HepG2 (cell line): ENCODE measurements around the gene RAP1A. TPM values are rescaled to one million over a fixed set of nuclear protein-coding genes. Genes with fewer than 3 reads are reported as not detected.

Source experiments
- ATM ChIP-seq: fragments of 450-650 bp; IDR thresholded peaks from 2 replicates; pipeline ENCODE4 v1.7.1; 2017; ENCODE audit warnings: mild to moderate bottlenecking, borderline replicate concordance
- CEBPZ ChIP-seq: IDR thresholded peaks from 2 replicates; pipeline ENCODE4 v1.6.1; 2012; ENCODE audit warnings: low read length, improper control_type of control experiment
- ETV5 ChIP-seq: IDR thresholded peaks from 2 replicates; pipeline ENCODE4 v1.6.1; 2018; ENCODE audit warnings: missing biosample characterization, missing genetic modification reagents, inconsistent platforms, borderline replicate concordance
- HCFC1 ChIP-seq: fragments of 150-350 bp; IDR thresholded peaks from 2 replicates; pipeline ENCODE4 v1.6.1; 2014; ENCODE audit warnings: low read depth, low read length
- KDM6A ChIP-seq: IDR thresholded peaks from 2 replicates; pipeline ENCODE4 v1.6.1; 2016; ENCODE audit warnings: low read depth
- KLF16 ChIP-seq, 2 experiments: sonication (generic) in 1 of 2; formaldehyde crosslinking in 1 of 2; IDR thresholded peaks; 2 replicates each; pipeline versions ENCODE4 v1.6.1 to v1.8.0; 2016 to 2023; ENCODE audit warnings: missing genetic modification reagents in 2 of 2, missing compliant biosample characterization in 1 of 2
- NFE2L2 ChIP-seq: fragments of 150-350 bp; IDR thresholded peaks from 2 replicates; pipeline ENCODE4 v1.6.1; 2014; ENCODE audit warnings: low read length
- POLR2G ChIP-seq: fragments of 200-400 bp; formaldehyde crosslinking; IDR thresholded peaks from 2 replicates; pipeline ENCODE4 v1.6.1; 2018; ENCODE audit warnings: mild to moderate bottlenecking, low read depth, low read length, moderate library complexity
- SP2 ChIP-seq: sonication (generic); formaldehyde crosslinking; IDR thresholded peaks from 2 replicates; pipeline ENCODE4 v1.5.1; 2020; ENCODE audit warnings: mild to moderate bottlenecking, missing genetic modification reagents
- SRY ChIP-seq: sonication (generic); formaldehyde crosslinking; IDR thresholded peaks from 2 replicates; pipeline ENCODE4 v1.8.0; 2022; ENCODE audit warnings: mild to moderate bottlenecking, missing genetic modification reagents
- SUZ12 ChIP-seq: fragments of 150-350 bp; IDR thresholded peaks from 2 replicates; pipeline ENCODE4 v1.6.1; 2014; ENCODE audit warnings: low read depth, low read length
- TEAD2 ChIP-seq: sonication (generic); formaldehyde crosslinking; IDR thresholded peaks from 2 replicates; pipeline ENCODE4 v1.9.0; 2021; ENCODE audit warnings: missing genetic modification reagents
- XRCC5 ChIP-seq: fragments of 200-400 bp; formaldehyde crosslinking; optimal IDR thresholded peaks from 2 replicates; pipeline ENCODE3; 2017; ENCODE audit warnings: mild to moderate bottlenecking, low read length
- ZBTB33 ChIP-seq: sonication (generic); formaldehyde crosslinking; IDR thresholded peaks from 2 replicates; pipeline ENCODE4 v1.4.0; 2020; ENCODE audit warnings: missing genetic modification reagents
- ZFP90 ChIP-seq: sonication (generic); formaldehyde crosslinking; IDR thresholded peaks from 2 replicates; pipeline ENCODE4 v1.8.0; 2022; ENCODE audit warnings: missing genetic modification reagents, mild to moderate bottlenecking, inconsistent platforms, borderline replicate concordance
- ZNF20 ChIP-seq: sonication (generic); formaldehyde crosslinking; IDR thresholded peaks from 2 replicates; pipeline ENCODE4 v1.4.0; 2020; ENCODE audit warnings: mild to moderate bottlenecking, moderate library complexity, missing genetic modification reagents
- ZNF326 ChIP-seq: sonication (generic); formaldehyde crosslinking; IDR thresholded peaks from 2 replicates; pipeline ENCODE4 v1.4.0; 2020; ENCODE audit warnings: missing genetic modification reagents, borderline replicate concordance
- ZNF382 ChIP-seq: sonication (generic); formaldehyde crosslinking; IDR thresholded peaks from 2 replicates; pipeline ENCODE4 v1.5.0; 2020; ENCODE audit warnings: missing genetic modification reagents, mild to moderate bottlenecking, borderline replicate concordance
- ZNF615 ChIP-seq: sonication (generic); formaldehyde crosslinking; IDR thresholded peaks from 2 replicates; pipeline ENCODE4 v1.5.0; 2020; ENCODE audit warnings: mild to moderate bottlenecking, missing genetic modification reagents, borderline replicate concordance
- ZNF687 ChIP-seq: sonication (generic); formaldehyde crosslinking; IDR thresholded peaks from 2 replicates; pipeline ENCODE4 v1.5.1; 2020; ENCODE audit warnings: mild to moderate bottlenecking, missing genetic modification reagents, moderate library complexity
- ZNF768 ChIP-seq: sonication (generic); formaldehyde crosslinking; IDR thresholded peaks from 2 replicates; pipeline ENCODE4 v1.4.0; 2020; ENCODE audit warnings: missing genetic modification reagents
- polyA plus RNA-seq, 8 experiments: library from polyadenylated mRNA; depleted of rRNA in 3 of 8; stranded (reverse) in 7 of 8; unstranded in 1 of 8; fragments of >200 nt; fragmentation: Illumina TruSeq in 4 of 8; extraction: Trizol in 4 of 8; gene quantifications; 2 replicates each; pipeline versions ENCODE4 v1.2.1 to v1.2.3, GENCODE V29; 2011 to 2016; ENCODE audit warnings: low read depth in 4 of 8, missing spikeins in 1 of 8, mixed read lengths in 1 of 8; ENCODE audit not compliant: insufficient read depth in 1 of 8
- total RNA-seq, 5 experiments: library from RNA; depleted of rRNA; stranded (reverse); fragments of >200 nt; fragmentation: Illumina TruSeq; extraction: Trizol; gene quantifications; 2 replicates each; pipeline ENCODE4 v1.2.3, GENCODE V29; 2016; ENCODE audit warnings: low read depth in 1 of 5

RAP1A gene
- total and polyA plus RNA-seq, 2 of the 13 experiments (the other 11 are each of a cell fraction or from before 2014, with no cell fraction given) = 19.0 to 20.7 TPM

- TF ChIP-seq ZBTB33 (CRISPR knock-in tag) = no peak; the same call in 1 of the 2 replicates
- TF ChIP-seq CEBPZ = no peak
- TF ChIP-seq ETV5 (CRISPR knock-in tag) = peak; percentile 57
- no peak for TF ChIP-seq ZNF382 (CRISPR knock-in tag)
- TF ChIP-seq ZNF687 (CRISPR knock-in tag) = peak; percentile 93
- TF ChIP-seq XRCC5 = peak; percentile 92
- peak in 1 of 2 experiments; percentile 94; a peak in 2 of 4 replicates for TF ChIP-seq KLF16 (CRISPR knock-in tag; IDR thresholded peaks at IDR 0.05)
- TF ChIP-seq ZNF326 (CRISPR knock-in tag) = no peak
- no peak for TF ChIP-seq KDM6A (CRISPR knock-in tag)
- TF ChIP-seq SUZ12 = no peak
- TF ChIP-seq ZNF615 (CRISPR knock-in tag) = no peak
- TF ChIP-seq NFE2L2 = no peak
- TF ChIP-seq TEAD2 (CRISPR knock-in tag) = no peak
- 0 out of 2 replicates have a peak, but pooled peaks have one; percentile 11 for TF ChIP-seq ZFP90
- no peak for TF ChIP-seq ATM
- peak; percentile 49 for TF ChIP-seq SP2
- TF ChIP-seq HCFC1 = peak; percentile 34; the same call in 1 of the 2 replicates
- TF ChIP-seq ZNF20 (CRISPR knock-in tag) = no peak
- peak; percentile 82 for TF ChIP-seq POLR2G
- 0 out of 2 replicates have a peak, but pooled peaks have one; percentile 53 for TF ChIP-seq SRY (CRISPR knock-in tag)
- peak; percentile 35; the same call in 1 of the 2 replicates for TF ChIP-seq ZNF768
These were observed 135.9 kb downstream of the RAP1A start, which contains the start of gene DDX20 (continued) for GRCh38 chr1:111755331-111756123.
